Liver (tissue), 2 donors: ENCODE results near the gene KRT75.

Source experiments
- CTCF ChIP-seq: fragments of 150-350 bp; IDR thresholded peaks from 2 replicates; pipeline ENCODE4 v1.5.1; 2017; ENCODE audit warnings: improper control_type of control experiment, low read depth, low read length; ENCODE audit not compliant: missing input control
- TF ChIP-seq, protein P1 (sequence below): IDR thresholded peaks from 2 replicates; pipeline ENCODE4 v1.6.1; 2016; ENCODE audit warnings: antibody characterized with exemption
- TF ChIP-seq, protein P2 (sequence below): IDR thresholded peaks from 2 replicates; pipeline ENCODE4 v1.6.1; 2016; ENCODE audit warnings: antibody characterized with exemption, mild to moderate bottlenecking
- donor health status: healthy.

DNA sequence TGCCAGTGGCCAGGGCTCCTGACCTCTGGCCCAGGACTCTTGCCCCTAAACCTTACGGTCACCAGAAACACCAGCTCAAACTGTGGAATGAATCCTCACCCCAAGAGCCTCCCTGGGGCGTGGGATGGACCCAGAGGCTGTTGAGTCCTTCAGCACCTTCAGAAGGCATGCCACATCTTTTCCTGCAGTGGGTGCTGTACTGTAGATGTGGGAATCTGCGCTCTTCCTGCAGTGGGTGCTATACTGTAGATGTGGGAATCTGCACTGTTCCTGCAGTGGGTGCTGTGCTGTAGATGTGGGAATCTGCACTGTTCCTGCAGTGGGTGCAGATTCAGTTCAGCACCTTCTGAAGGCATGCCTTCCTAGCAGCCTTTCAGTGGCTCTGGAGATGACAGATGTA is 29.2 kb downstream of the KRT75 start:
- TF ChIP-seq CTCF, result no peak
- TF ChIP-seq, protein P1, sequence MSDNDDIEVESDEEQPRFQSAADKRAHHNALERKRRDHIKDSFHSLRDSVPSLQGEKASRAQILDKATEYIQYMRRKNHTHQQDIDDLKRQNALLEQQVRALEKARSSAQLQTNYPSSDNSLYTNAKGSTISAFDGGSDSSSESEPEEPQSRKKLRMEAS, result no peak
- TF ChIP-seq, protein P2, sequence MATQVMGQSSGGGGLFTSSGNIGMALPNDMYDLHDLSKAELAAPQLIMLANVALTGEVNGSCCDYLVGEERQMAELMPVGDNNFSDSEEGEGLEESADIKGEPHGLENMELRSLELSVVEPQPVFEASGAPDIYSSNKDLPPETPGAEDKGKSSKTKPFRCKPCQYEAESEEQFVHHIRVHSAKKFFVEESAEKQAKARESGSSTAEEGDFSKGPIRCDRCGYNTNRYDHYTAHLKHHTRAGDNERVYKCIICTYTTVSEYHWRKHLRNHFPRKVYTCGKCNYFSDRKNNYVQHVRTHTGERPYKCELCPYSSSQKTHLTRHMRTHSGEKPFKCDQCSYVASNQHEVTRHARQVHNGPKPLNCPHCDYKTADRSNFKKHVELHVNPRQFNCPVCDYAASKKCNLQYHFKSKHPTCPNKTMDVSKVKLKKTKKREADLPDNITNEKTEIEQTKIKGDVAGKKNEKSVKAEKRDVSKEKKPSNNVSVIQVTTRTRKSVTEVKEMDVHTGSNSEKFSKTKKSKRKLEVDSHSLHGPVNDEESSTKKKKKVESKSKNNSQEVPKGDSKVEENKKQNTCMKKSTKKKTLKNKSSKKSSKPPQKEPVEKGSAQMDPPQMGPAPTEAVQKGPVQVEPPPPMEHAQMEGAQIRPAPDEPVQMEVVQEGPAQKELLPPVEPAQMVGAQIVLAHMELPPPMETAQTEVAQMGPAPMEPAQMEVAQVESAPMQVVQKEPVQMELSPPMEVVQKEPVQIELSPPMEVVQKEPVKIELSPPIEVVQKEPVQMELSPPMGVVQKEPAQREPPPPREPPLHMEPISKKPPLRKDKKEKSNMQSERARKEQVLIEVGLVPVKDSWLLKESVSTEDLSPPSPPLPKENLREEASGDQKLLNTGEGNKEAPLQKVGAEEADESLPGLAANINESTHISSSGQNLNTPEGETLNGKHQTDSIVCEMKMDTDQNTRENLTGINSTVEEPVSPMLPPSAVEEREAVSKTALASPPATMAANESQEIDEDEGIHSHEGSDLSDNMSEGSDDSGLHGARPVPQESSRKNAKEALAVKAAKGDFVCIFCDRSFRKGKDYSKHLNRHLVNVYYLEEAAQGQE, result no peak
